ENCODE data around the gene EMC9. TPM values are rescaled to one million over a fixed set of nuclear protein-coding genes. Genes with fewer than 3 reads are reported as not detected.

EMC9 gene
- polyA plus RNA-seq, 1 of the 3 experiments (the other 2 are of a cell fraction): 19.3 TPM

DNA sequence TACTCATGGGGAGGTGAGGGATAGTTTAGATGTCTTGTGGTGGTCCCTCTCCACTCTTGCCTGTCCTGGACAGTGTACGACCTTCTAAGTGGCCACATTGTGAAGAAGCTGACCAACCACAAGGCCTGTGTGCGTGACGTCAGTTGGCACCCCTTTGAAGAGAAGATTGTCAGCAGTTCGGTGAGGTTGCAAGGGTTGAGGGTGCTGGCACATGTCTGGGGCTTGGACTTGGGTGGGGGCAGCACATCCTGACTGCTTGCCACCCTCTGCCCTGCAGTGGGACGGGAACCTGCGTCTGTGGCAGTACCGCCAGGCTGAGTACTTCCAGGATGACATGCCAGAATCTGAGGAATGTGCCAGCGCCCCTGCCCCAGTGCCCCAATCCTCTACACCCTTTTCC is 18.5 kb downstream of the EMC9 start:
- TF ChIP-seq RAD21 (IDR thresholded peaks at IDR 0.05; ENCODE audit: low read length) (no peak), SMC3 (IDR thresholded peaks at IDR 0.05; ENCODE audit: low read depth, low read length) (no peak), MXI1 (IDR thresholded peaks at IDR 0.05; ENCODE audit: low read depth, low read length) (no peak), CHD2 (IDR thresholded peaks at IDR 0.05; ENCODE audit: low read length, partially characterized antibody) (no peak), RXRA (IDR thresholded peaks at IDR 0.05; ENCODE audit: borderline replicate concordance, low read depth) (no peak), FOSL2 (IDR thresholded peaks at IDR 0.05; ENCODE audit: borderline replicate concordance, low read depth) (no peak), POLR2AphosphoS5 (IDR thresholded peaks at IDR 0.05; ENCODE audit: low read depth, low read length) (no peak), GABPA (IDR thresholded peaks at IDR 0.05; ENCODE audit: low read depth) (no peak), FOXM1 (IDR thresholded peaks at IDR 0.05; ENCODE audit: low read depth) (no peak), USF2 (IDR thresholded peaks at IDR 0.05; ENCODE audit: borderline replicate concordance, low read depth, low read length) (no peak), TEAD4 (IDR thresholded peaks at IDR 0.05; ENCODE audit: borderline replicate concordance, insufficient read depth) (no peak), RFX5 (IDR thresholded peaks at IDR 0.05; ENCODE audit: low read length) (no peak), EP300 (IDR thresholded peaks at IDR 0.05; ENCODE audit: borderline replicate concordance in 1 of 2, low read depth in 1 of 2, low read length in 1 of 2) (no peak), GATA2 (CRISPR knock-in tag; IDR thresholded peaks at IDR 0.05) (no peak)
- TF ChIP-seq, protein P1, sequence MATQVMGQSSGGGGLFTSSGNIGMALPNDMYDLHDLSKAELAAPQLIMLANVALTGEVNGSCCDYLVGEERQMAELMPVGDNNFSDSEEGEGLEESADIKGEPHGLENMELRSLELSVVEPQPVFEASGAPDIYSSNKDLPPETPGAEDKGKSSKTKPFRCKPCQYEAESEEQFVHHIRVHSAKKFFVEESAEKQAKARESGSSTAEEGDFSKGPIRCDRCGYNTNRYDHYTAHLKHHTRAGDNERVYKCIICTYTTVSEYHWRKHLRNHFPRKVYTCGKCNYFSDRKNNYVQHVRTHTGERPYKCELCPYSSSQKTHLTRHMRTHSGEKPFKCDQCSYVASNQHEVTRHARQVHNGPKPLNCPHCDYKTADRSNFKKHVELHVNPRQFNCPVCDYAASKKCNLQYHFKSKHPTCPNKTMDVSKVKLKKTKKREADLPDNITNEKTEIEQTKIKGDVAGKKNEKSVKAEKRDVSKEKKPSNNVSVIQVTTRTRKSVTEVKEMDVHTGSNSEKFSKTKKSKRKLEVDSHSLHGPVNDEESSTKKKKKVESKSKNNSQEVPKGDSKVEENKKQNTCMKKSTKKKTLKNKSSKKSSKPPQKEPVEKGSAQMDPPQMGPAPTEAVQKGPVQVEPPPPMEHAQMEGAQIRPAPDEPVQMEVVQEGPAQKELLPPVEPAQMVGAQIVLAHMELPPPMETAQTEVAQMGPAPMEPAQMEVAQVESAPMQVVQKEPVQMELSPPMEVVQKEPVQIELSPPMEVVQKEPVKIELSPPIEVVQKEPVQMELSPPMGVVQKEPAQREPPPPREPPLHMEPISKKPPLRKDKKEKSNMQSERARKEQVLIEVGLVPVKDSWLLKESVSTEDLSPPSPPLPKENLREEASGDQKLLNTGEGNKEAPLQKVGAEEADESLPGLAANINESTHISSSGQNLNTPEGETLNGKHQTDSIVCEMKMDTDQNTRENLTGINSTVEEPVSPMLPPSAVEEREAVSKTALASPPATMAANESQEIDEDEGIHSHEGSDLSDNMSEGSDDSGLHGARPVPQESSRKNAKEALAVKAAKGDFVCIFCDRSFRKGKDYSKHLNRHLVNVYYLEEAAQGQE (IDR thresholded peaks at IDR 0.05; ENCODE audit: low read depth, low read length): no peak
- TF ChIP-seq, protein P2, sequence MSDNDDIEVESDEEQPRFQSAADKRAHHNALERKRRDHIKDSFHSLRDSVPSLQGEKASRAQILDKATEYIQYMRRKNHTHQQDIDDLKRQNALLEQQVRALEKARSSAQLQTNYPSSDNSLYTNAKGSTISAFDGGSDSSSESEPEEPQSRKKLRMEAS (IDR thresholded peaks at IDR 0.05; ENCODE audit: low read depth): no peak
- Histone ChIP-seq H3K4me1 (ENCODE audit: control insufficient read depth in 1 of 2, insufficient read depth in 2 of 2, low read depth in 1 of 2, low read length in 1 of 2) (no peaks in the 10 kb centered on the region), H3K36me3 (replicated peaks in 1 of 2; ENCODE audit: control insufficient read depth in 1 of 2, insufficient read depth in 2 of 2, low read length in 1 of 2) (peaks cover 11 to 35% of the 10 kb centered on the region in 2 experiments), H3K9me2 (no peaks in the 10 kb centered on the region), H4K20me1 (ENCODE audit: insufficient read depth) (no peaks in the 10 kb centered on the region), H3K9me3 (no peaks in the 10 kb centered on the region), H3K4me2 (no peak overlapping the region), H3F3A (replicated peaks; ENCODE audit: insufficient read depth) (peaks cover 2% of the 10 kb centered on the region), H3K79me2 (ENCODE audit: insufficient read depth) (no peaks in the 10 kb centered on the region), H2AFZ (ENCODE audit: low read depth) (no peak overlapping the region), H3K9ac (no peak overlapping the region), H3K4me3 (ENCODE audit: low read depth in 2 of 2, low read length in 1 of 2) (no peak overlapping the region), H3K27ac (ENCODE audit: low read depth in 2 of 2, low read length in 1 of 2) (no peak overlapping the region), H3K27me3 (ENCODE audit: insufficient read depth) (no peaks in the 10 kb centered on the region)
- CTCF ChIA-PET: interaction anchor here (1.3 to 2.0 kb wide), 2 partner anchors 14 to 32 kb away, joined by 3 to 5 read pairs; no protein-coding TSS in a partner anchor
- DNase-seq: no peak
- POLR2A ChIA-PET: interaction anchor here (0.9 kb wide), 1 partner anchor 9 kb away, joined by 4 read pairs; the partner anchor contains the start of gene DCAF11
- 93% methylated on average over 5 of the region's 8 CpGs for WGBS (ENCODE audit: low lambda C conversion rate)
